BJ (cell line): ENCODE data around the gene NISCH. TPM values are rescaled to one million over a fixed set of nuclear protein-coding genes. Genes with fewer than 3 reads are reported as not detected.

Source experiments
- CTCF ChIA-PET: fragments of 350-600 bp; formaldehyde crosslinking; extraction: SDS; loops from one replicate; lab custom pipeline; 2021; ENCODE audit warnings: antibody characterized with exemption, inconsistent platforms; lab: Yijun Ruan, JAX
- POLR2A ChIA-PET: fragments of 300-600 bp; sonication (Branson Sonifier 250); formaldehyde crosslinking; extraction: SDS; loops from one replicate; lab custom pipeline; 2021; ENCODE audit warnings: antibody characterized with exemption; lab: Charles Lee
- DNase-seq: peaks from one replicate; pipeline ENCODE4 v3.0.0-alpha.2; 2011; ENCODE audit warnings: low read depth
- H3K27me3 ChIP-seq: 2 replicates; pipeline ENCODE4 v1.6.0; 2011; ENCODE audit warnings: low read length; ENCODE audit not compliant: control insufficient read depth, insufficient read depth
- H3K36me3 ChIP-seq: 2 replicates; pipeline ENCODE4 v1.5.1; 2011; ENCODE audit warnings: low read length; ENCODE audit not compliant: control insufficient read depth, insufficient read depth
- H3K4me3 ChIP-seq: 2 replicates; pipeline ENCODE4 v1.5.1; 2011; ENCODE audit warnings: low read depth, mild to moderate bottlenecking, control low read depth, low read length
- CTCF ChIP-seq: IDR thresholded peaks from 2 replicates; pipeline ENCODE4 v1.5.1; 2011; ENCODE audit warnings: low read depth, mild to moderate bottlenecking, control low read depth, inconsistent platforms, low read length, moderate library complexity; ENCODE audit not compliant: insufficient read depth
- polyA plus RNA-seq: library from polyadenylated mRNA; depleted of rRNA; stranded (reverse); fragments of >200 nt; gene quantifications from 2 replicates; pipeline ENCODE4 v1.2.3, GENCODE V29; 2011

The NISCH gene
- polyA plus RNA-seq, 1 experiment = 95.3 TPM

DNA sequence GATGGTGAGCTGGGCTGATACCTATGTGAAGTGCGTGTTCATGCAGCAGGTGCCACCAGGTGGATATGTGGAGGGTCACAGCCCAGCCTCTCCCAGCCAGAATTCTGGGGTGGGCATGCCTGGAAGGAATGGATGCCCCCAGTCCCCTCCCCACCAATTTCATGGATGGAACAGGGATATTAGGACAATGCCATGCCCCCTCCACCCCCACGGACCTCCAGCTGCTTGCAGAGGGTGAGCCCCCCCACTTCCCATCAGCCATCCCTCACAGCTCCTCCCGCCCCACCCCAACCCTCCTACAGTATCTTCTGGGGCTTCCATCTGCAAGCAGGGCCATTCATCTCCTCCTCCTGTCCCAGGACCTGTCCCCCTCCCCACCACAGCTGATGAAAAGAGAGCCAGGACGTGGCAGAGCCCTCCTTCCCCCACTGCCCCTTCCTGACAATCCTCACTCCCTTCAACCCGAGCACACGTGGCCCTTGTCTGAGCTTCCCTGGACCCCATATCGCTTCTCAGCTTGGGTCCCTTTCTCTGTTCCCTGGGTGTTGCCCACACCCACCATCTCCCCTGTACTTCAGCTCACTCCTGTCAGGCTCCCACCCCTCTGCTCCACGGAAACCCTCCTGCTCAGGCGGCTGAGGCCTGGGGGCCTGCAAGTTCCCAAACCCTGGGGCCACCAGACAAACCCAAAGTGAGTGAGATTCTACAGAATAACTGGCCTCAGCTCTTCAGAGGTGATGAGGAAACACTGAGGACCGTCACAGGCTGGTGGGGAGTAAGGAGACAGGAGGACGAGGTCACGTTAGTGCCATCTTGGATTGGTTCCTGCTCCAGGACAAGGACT is 7.7 kb upstream of the NISCH start:
- CTCF ChIA-PET = interaction anchor here (0.6 to 12.4 kb wide), 13 partner anchors 10 to 444 kb away, joined by 3 to 445 read pairs (median 5); partner anchors contain the start of gene TLR9
- no peak for TF ChIP-seq CTCF
- no peak for DNase-seq
- H3K4me3 ChIP-seq = no peak overlapping the region
- POLR2A ChIA-PET = no interaction called here
- no peaks in the 10 kb centered on the region for H3K27me3 ChIP-seq
- H3K36me3 ChIP-seq = no peaks in the 10 kb centered on the region

GRCh38 chr3:52450489-52451236 is 4.7 kb upstream of the NISCH start:
- H3K36me3 ChIP-seq = no peaks in the 10 kb centered on the region
- CTCF ChIA-PET = interaction anchor here (12.4 kb wide), 1 partner anchor 19 kb away, joined by 445 read pairs; no protein-coding TSS in a partner anchor
- H3K4me3 ChIP-seq = no peak overlapping the region
- POLR2A ChIA-PET = no interaction called here
- no peak for DNase-seq
- H3K27me3 ChIP-seq = no peaks in the 10 kb centered on the region
- no peak for TF ChIP-seq CTCF

DNA sequence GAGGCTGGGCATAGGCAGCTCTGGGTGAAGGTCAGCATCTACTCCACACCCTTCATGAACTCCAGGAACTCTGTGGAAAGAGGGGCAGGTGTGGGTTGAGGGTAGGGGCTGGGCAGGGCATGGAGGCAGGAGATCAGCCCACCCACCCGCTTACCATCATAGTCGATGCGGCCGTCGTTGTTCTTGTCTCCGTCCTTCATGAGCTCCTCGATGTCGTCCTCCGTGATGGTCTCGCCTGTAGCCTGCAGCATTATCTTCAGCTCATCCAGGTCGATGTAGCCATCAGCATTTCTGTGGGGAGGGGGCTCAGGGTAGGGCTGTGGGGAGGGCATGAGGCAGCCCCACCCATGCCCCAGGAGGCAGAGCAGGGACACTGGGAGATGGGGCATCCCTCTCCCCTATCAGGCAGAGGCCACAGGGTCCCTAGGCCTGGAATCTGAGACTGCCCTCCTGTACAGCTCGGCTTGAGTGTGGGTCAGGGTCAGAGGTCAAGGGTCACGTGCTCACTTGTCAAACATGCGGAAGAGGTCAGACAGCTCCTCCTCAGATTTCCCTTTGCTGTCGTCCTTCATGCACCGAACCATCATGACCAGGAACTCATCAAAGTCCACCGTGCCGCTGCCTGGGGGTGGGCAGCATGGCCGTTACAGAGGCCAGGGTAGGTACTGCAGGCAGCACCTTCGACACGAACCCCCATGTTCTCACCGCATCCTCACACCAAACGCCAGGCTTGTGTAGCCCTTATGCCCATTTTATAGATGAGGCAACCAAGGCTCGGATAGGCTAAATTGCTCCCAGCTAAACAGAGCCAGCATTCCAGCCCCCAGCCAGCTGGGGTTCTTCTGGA is 3.9 kb upstream of the NISCH start:
- ChIA-PET POLR2A (interaction anchor here (0.5 kb wide), 1 partner anchor 163 kb away, joined by 5 read pairs; no protein-coding TSS in a partner anchor), CTCF (interaction anchor here (1.3 to 12.4 kb wide), 2 partner anchors 19 to 75 kb away, joined by 3 to 445 read pairs; no protein-coding TSS in a partner anchor)
- TF ChIP-seq CTCF = no peak
- H3K4me3 ChIP-seq = no peak overlapping the region
- H3K36me3 ChIP-seq = no peaks in the 10 kb centered on the region
- no peak for DNase-seq
- H3K27me3 ChIP-seq = no peaks in the 10 kb centered on the region

DNA sequence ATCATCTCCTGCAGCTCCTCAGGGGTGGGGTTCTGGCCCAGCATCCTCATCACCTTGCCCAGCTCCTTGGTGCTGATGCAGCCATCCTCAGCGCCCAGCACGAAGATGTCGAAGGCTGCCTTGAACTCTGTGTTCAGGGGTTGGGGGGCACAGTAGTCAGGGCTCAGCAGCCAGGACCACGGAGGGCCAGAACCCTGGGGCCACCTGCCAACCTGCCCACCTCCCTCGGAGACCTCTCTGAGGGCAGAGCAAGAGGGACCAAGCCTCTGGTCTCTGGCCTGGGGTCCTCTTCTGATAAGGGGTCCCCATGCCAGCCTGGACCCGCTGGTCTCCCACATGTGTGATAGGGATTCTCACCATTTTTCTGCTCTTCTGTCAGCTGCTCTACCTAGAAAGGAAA is 3.3 kb upstream of the NISCH start:
- Histone ChIP-seq H3K36me3 (no peaks in the 10 kb centered on the region), H3K4me3 (no peak overlapping the region), H3K27me3 (no peaks in the 10 kb centered on the region)
- ChIA-PET POLR2A (interaction anchor here (0.5 kb wide), 1 partner anchor 162 kb away, joined by 5 read pairs; no protein-coding TSS in a partner anchor), CTCF (interaction anchor here (1.3 to 12.4 kb wide), 3 partner anchors 10 to 74 kb away, joined by 3 to 445 read pairs (median 4); no protein-coding TSS in a partner anchor)
- no peak for TF ChIP-seq CTCF
- no peak for DNase-seq
